SHP77 treated with DMSO at 0.1 percent for 48 hours (cell line): Measurements from ENCODE around the gene ECI1.
"Not testable (repeated sequence)": the region's sequence is repeated elsewhere in the genome, so short reads cannot be mapped to it uniquely, and the experiment has no call there.

Experiments used
- DNase-seq: peaks from one replicate; lab custom pipeline; 2025; lab: John Stamatoyannopoulos, UW

Gene ECI1

GRCh38 chr16:2253293-2253692, 1.9 kb upstream of the ECI1 start:
- no peak for DNase-seq

GRCh38 chr16:2252806-2253148, 1.4 kb upstream of the ECI1 start:
- DNase-seq: no peak

DNA sequence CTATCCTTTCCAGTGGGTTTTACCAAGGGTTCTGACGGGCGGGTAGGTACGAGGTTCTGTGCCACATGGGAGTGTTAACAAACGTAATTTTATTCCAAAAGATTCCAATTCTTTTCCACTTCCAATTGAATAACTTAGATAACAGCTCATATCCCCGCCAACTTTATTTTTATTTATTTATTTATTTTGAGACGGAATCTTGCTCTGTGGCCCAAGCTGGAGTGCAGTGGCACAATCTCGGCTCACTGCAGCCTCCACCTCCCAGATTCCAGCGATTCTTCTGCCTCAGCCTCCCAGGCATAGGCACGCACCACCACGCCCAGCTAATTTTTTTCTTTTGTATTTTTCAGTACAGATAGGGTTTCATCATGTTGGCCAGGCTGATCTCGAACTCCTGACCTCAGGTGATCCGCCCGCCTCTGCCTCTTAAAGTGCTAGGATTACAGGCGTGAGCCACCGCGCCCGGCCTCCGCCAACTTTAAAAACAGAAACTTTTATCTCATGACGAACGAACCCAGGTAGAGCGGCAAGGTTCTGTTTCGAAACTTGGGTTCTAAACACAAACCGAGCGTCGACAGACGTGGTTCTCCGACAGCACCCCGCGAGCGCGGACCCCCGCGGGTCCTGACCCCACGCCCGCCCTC, 613 bp downstream of the ECI1 start:
- DNase-seq: no peak

DNA sequence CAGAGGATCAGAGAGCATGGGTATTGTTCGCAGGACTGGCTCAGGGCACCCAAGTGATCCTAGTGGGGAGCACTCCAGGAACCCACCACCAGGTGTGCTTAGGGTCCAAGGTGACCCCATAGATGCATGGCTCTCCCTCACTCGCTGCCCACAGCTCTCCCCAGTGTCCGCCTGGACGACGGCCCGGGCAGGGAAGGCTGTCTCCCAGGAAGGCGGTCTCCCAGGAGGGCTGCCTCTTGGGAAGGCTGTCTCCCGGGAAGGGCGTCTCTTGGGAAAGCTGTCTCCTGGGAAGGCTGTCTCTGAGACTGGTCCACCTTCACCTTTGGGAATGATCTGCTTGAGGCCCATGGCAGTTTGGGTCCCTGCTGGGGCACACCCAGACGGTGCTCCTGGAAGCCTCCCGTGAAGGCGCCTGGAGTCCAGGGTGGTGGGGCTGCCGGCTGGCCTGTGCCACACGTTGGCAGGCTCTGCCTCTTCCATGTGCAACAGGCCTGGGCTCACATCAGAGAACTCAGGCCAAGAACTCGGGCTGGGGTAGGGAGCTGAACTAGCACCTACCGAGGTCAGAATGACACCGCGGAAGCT, 5.0 kb downstream of the ECI1 start:
- DNase-seq: no peak

- DNase-seq: no peak
Measured at GRCh38 chr16:2244926-2245795, 6.2 kb downstream of the ECI1 start.

DNA sequence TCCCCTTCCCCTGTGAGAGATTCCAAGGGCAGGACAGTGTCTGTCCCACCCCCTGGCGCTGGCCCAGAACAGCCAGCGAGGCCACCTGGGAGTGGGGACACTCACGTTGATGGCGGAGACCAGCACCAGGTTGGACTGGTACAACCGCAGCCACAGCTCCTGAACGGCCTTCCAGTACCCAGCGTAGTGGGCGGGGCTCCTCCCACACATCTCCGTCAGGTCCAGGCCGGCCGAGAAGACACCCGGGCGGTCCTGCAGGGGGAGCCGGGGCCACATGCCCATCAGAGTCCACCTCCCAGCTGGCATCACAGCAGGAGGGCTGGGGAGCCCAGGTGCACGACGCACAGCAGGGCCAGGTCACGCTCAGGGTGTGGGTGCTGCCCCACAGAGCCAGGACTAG, 7.1 kb downstream of the ECI1 start:
- DNase-seq: no peak

DNA sequence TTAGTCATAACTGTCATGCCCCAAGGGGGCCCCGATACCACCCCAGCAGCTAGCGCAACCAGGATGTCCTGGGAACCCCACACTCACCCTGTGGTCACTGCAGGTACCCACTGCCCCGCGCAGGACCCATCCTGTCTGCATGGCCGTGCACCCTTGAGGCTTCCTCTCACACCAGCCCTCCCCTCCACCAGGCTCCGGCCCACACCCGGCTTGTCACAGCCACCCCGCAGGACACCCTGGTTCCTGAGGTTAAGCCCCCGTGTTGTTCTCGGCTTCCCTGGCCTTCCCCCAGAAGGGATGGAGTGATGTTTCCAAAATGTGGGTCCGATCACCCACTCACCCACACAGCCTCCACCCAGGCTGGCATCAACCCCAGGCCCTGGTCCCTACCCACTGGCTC, 7.6 kb downstream of the ECI1 start:
- no peak for DNase-seq

DNA sequence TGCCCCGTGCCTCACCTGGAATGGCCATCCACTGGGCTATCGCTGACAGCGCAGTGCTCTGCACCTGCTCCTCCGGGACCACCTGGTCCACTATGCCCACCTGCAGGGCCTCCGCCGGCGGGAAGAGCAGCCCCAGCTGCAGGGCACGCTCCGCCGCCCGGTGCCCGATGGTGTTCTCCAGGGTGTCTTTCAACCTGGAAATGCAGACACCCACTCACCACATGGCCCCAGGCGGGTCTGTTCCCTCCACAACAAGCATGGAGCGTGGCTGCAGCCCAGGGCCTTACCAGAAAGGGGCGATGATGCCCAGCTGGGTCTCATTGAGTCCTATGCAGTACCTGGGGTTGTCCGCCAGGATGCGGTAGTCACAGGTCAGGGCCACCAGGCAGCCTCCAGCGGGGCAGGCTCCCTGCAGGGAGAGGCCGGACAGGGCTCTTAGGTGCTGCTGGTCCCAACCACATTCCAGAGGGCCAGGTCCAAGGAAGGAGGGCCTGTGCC, 8.3 kb downstream of the ECI1 start:
- no peak for DNase-seq

DNA sequence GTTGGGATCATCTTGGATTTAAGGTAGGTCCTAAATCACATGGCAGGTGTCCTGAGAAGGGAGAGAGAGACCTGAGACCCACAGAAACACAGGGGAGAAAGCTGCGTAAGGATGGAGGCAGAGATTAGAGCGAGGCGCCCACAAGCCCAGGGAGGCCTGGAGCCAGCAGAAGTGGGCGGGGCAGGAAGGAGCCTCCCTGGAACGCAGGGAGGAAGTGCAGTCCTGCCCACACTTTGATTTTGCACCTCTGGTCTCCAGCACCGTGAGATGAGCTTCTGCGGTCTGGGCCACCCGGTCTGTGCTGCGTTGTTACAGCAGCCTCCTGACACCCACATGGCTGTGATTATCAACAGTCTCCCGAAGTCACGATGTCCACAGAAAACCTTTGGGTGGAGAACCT, 8.8 kb downstream of the ECI1 start:
- no peak for DNase-seq

DNA sequence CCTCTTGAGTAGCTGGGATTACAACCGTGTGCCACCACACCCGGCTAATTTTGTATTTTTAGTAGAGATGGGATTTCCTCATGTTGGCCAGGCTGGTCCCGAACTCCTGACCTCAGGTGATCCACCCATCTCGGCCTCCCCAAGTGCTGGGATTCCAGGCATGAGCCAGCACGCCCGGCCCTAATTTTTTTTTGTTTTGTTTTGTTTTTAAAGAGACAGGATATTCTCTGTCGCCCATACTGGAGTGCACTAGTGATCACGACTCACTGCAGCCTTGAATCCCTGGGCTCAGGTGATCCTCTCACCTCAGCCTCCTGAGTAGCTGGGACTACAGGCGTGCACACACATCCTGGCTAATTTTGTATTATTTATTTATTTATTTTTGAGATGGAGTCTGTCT, 11.1 kb downstream of the ECI1 start:
- DNase-seq: not testable (repeated sequence)

GRCh38 chr16:2238838-2239675, 12.3 kb downstream of the ECI1 start:
- DNase-seq: no peak

DNA sequence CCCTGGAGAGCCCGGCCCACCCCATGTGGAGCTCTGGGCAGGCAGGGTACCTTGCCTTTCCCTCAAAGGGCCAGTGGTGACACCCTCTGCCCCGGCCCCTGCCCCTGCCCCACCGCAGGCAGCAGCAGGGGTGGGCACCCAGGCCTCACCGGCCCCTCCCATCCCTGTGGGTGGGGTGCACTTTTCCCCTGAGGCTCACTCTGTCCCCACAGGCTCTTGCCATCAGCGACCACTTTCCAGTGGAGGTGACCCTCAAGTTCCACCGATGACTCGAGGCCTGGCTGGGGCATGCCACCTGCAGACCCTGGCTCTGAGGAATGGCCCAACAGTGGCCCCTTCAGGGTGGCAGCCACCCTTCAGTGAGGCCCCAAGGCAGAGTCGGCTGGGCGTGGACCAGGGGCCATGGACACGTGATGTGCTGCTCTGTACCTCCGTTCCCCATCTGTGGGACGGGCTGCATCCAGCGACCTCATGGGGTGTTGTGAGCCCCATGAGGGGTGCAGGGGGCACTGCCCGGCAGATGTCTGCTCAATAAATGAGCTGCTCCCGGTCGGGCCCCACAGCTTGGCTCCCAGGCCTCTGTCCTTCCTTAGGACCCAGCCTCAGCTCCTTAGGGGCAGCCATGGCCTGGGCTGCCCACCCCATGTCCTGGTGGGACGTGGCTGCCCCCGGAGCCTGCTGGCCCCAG, 13.1 kb downstream of the ECI1 start:
- DNase-seq: no peak

GRCh38 chr16:2237493-2238149, 13.8 kb downstream of the ECI1 start:
- no peak for DNase-seq

GRCh38 chr16:2237102-2237482, 14.3 kb downstream of the ECI1 start:
- DNase-seq: no peak

GRCh38 chr16:2236337-2237101, 14.9 kb downstream of the ECI1 start, which contains the start of gene DNASE1L2:
Gene DNASE1L2, plus strand, starts transcription at chr16:2236444. Its CDS starts 373 bp downstream, at chr16:2236817.
- DNase-seq: no peak

DNA sequence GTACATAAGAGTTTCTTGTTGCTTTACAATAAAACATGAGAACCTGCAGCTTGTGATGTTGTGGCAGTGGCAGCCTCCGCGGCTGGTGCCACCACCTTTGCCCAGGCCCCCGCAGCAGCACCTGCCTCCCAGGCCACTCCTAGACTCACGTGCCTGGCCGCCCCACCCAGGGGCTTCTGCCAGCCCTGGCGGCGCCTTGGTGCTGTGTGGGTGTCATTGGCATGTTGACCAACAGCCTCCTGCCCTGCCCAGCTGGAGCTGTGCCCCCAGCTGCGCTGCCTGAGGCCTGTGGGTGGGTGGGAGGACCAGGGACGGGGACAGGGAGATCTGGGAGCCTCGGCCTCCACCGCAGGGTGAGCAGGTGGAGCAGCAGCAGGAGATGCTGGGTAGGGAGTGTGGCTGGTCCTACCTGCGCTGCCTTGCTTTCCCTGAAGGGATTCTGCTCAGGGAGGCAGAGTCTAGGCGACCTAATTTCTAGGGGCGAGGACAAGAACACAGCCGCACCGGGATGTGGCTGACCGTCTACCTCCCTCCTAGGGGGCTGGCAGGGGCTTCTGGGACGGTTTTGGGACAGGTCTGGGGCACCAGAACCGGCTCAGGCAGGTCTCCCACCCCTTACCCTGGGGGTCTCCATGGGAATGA, 15.6 kb downstream of the ECI1 start:
- no peak for DNase-seq

- DNase-seq: no peak
Measured at GRCh38 chr16:2235234-2235651, 16.1 kb downstream of the ECI1 start.

- no peak for DNase-seq
Measured at GRCh38 chr16:2234813-2235170, 16.6 kb downstream of the ECI1 start.

- DNase-seq: no peak
Measured at GRCh38 chr16:2233872-2234812, 17.2 kb downstream of the ECI1 start.
